ENCODE data around the gene LRMDA. TPM values are rescaled to one million over a fixed set of nuclear protein-coding genes. Genes with fewer than 3 reads are reported as not detected.

Gene LRMDA
- total RNA-seq, 3 donors from 2014 or later: 8.3 to 17.1 (median 11.1) TPM

GRCh38 chr10:75803121-75803520, 371.7 kb downstream of the LRMDA start:
- intact Hi-C loops (cut with DNase I; ENCODE audit: low total_unique reads): no loop called here
- Histone ChIP-seq H3K4me1 (no peaks in the 10 kb centered on the region), H3K4me3 (no peak overlapping the region), H3K9me3 (no peaks in the 10 kb centered on the region), H3K36me3 (no peaks in the 10 kb centered on the region), H3K27ac (no peak overlapping the region), H3K27me3 (no peaks in the 10 kb centered on the region)
- DNase-seq (ENCODE audit: low spot score in 2 of 2): no peak
- TF ChIP-seq POLR2AphosphoS5 (IDR thresholded peaks at IDR 0.05): no peak
- no peak for TF ChIP-seq POLR2A (IDR thresholded peaks at IDR 0.05)
- TF ChIP-seq CTCF (IDR thresholded peaks at IDR 0.05): no peak

GRCh38 chr10:75803816-75804552, 372.6 kb downstream of the LRMDA start:
- H3K9me3 ChIP-seq: no peaks in the 10 kb centered on the region
- no peaks in the 10 kb centered on the region for H3K27me3 ChIP-seq
- DNase-seq (ENCODE audit: low spot score in 2 of 2): no peak
- no peak overlapping the region for H3K4me3 ChIP-seq
- TF ChIP-seq POLR2A (IDR thresholded peaks at IDR 0.05): no peak
- TF ChIP-seq POLR2AphosphoS5 (IDR thresholded peaks at IDR 0.05): no peak
- TF ChIP-seq CTCF (IDR thresholded peaks at IDR 0.05): no peak
- intact Hi-C loops (cut with DNase I; ENCODE audit: low total_unique reads): no loop called here
- no peak overlapping the region for H3K27ac ChIP-seq
- H3K4me1 ChIP-seq: no peaks in the 10 kb centered on the region
- H3K36me3 ChIP-seq: no peaks in the 10 kb centered on the region

DNA sequence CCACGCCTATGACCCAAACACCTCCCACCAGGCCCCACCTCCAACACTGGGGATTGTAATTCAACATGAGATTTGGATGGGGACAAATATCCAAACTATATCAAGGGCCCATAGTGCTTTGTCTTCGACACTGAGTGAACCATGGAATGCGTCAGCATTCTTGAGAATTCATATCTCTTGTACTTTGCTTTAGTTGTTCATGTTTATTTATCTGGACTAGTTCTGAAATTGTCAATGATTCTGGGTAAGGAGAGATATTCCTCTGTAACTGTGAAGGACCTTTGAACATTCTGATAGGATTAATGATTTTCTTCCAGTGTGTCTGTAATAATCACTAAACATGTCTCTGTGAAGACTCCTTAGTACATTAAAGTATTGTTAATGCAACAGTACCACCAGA, 374.8 kb downstream of the LRMDA start:
- Histone ChIP-seq H3K27me3 (no peaks in the 10 kb centered on the region), H3K36me3 (no peaks in the 10 kb centered on the region), H3K4me1 (no peaks in the 10 kb centered on the region), H3K9me3 (no peaks in the 10 kb centered on the region), H3K27ac (no peak overlapping the region), H3K4me3 (no peak overlapping the region)
- no peak for TF ChIP-seq CTCF (IDR thresholded peaks at IDR 0.05)
- no peak for TF ChIP-seq POLR2A (IDR thresholded peaks at IDR 0.05)
- no peak for TF ChIP-seq POLR2AphosphoS5 (IDR thresholded peaks at IDR 0.05)
- intact Hi-C loops (cut with DNase I; ENCODE audit: low total_unique reads): no loop called here
- no peak for DNase-seq (ENCODE audit: low spot score in 2 of 2)

GRCh38 chr10:75807456-75807855, 376.0 kb downstream of the LRMDA start:
- TF ChIP-seq CTCF (IDR thresholded peaks at IDR 0.05) (no peak), POLR2A (IDR thresholded peaks at IDR 0.05) (no peak), POLR2AphosphoS5 (IDR thresholded peaks at IDR 0.05) (no peak)
- Histone ChIP-seq H3K36me3 (no peaks in the 10 kb centered on the region), H3K4me1 (no peaks in the 10 kb centered on the region), H3K27me3 (no peaks in the 10 kb centered on the region), H3K4me3 (no peak overlapping the region), H3K27ac (no peak overlapping the region), H3K9me3 (no peaks in the 10 kb centered on the region)
- no peak for DNase-seq (ENCODE audit: low spot score in 2 of 2)
- intact Hi-C loops (cut with DNase I; ENCODE audit: low total_unique reads): no loop called here

DNA sequence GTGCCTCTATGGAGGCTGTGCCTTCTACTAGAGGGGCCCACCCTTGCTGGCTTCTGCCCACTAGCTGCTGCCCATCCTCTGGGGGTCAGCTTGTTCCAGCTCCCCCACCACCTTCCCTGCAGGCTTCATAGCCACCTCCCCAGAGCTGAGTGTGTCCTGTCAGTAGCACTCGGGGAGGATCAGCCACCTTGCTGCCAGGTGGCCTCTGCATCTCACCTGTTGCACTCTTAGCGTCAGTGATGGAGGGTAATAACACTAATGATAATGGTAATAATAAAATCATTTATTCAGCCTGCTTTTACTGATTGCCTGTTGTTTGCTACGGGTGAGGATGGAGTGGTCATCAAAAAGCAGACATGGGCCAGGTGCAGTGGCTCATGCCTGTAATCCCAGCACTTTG, 377.6 kb downstream of the LRMDA start:
- H3K4me1 ChIP-seq: no peaks in the 10 kb centered on the region

More for the DNA sequence above, 377.6 kb downstream of the LRMDA start:
- DNase-seq (ENCODE audit: low spot score in 2 of 2): no peak
- H3K4me3 ChIP-seq: no peak overlapping the region
- H3K27me3 ChIP-seq: no peaks in the 10 kb centered on the region
- H3K9me3 ChIP-seq: no peaks in the 10 kb centered on the region
- no peaks in the 10 kb centered on the region for H3K36me3 ChIP-seq
- intact Hi-C loops (cut with DNase I; ENCODE audit: low total_unique reads): no loop called here
- TF ChIP-seq CTCF (IDR thresholded peaks at IDR 0.05) (no peak), POLR2AphosphoS5 (IDR thresholded peaks at IDR 0.05) (no peak), POLR2A (IDR thresholded peaks at IDR 0.05) (no peak)
- no peak overlapping the region for H3K27ac ChIP-seq
